ENCODE measurements around the gene ATG16L2.

Gene ATG16L2

GRCh38 chr11:72814286-72815109, at the start of gene ATG16L2:
TSS of gene ATG16L2 (plus strand) at chr11:72814411. CDS start at chr11:72814446, 35 bp downstream.
- no peak for TF ChIP-seq EZH2phosphoT487 (conservative IDR thresholded peaks at IDR 0.05; ENCODE audit: low read length)
- no peak for TF ChIP-seq CTCF (IDR thresholded peaks at IDR 0.05; ENCODE audit: insufficient read depth, low read length, poor library complexity, severe bottlenecking)

GRCh38 chr11:72764503-72764902, 49.7 kb upstream of the ATG16L2 start:
- no peak overlapping the region for H2AFZ ChIP-seq (ENCODE audit: low read depth, low read length, severe bottlenecking)
- no peaks in the 10 kb centered on the region for H3K9me2 ChIP-seq (replicated peaks; ENCODE audit: insufficient read depth, low read length)
- H3K4me2 ChIP-seq (ENCODE audit: low read depth, low read length, poor library complexity, severe bottlenecking), result no peak overlapping the region
- no peak for TF ChIP-seq EZH2phosphoT487 (conservative IDR thresholded peaks at IDR 0.05; ENCODE audit: low read length)
- no peak for TF ChIP-seq CTCF (IDR thresholded peaks at IDR 0.05; ENCODE audit: insufficient read depth, low read length, poor library complexity, severe bottlenecking)
- H3F3A ChIP-seq (ENCODE audit: insufficient read depth), result no peaks in the 10 kb centered on the region
- no peaks in the 10 kb centered on the region for H3K36me3 ChIP-seq (ENCODE audit: low read length)
- H3K9me3 ChIP-seq (ENCODE audit: insufficient read depth, low read length), result no peaks in the 10 kb centered on the region
- no peak overlapping the region for H3K4me3 ChIP-seq (ENCODE audit: insufficient read depth, low read length, poor library complexity, severe bottlenecking)
- H3K79me2 ChIP-seq (ENCODE audit: insufficient read depth, low read length), result no peaks in the 10 kb centered on the region
- no peaks in the 10 kb centered on the region for H3K27me3 ChIP-seq (ENCODE audit: low read length)
- no peak overlapping the region for H3K9ac ChIP-seq (ENCODE audit: low read length)
- H3K27ac ChIP-seq (ENCODE audit: low read depth, low read length), result no peak overlapping the region
- H4K20me1 ChIP-seq (ENCODE audit: low read depth, low read length), result no peaks in the 10 kb centered on the region

More at GRCh38 chr11:72814286-72815109, at the start of gene ATG16L2:
- no peaks in the 10 kb centered on the region for H3K9me2 ChIP-seq (replicated peaks; ENCODE audit: insufficient read depth, low read length)
- no peaks in the 10 kb centered on the region for H3K36me3 ChIP-seq (ENCODE audit: low read length)
- H3K27ac ChIP-seq (ENCODE audit: low read depth, low read length), result peak within 1 kb of the TSS; percentile 83
- H3K4me3 ChIP-seq (ENCODE audit: insufficient read depth, low read length, poor library complexity, severe bottlenecking), result peak within 1 kb of the TSS; percentile 85
- no peaks in the 10 kb centered on the region for H4K20me1 ChIP-seq (ENCODE audit: low read depth, low read length)
- peak within 1 kb of the TSS; percentile 70 for H2AFZ ChIP-seq (ENCODE audit: low read depth, low read length, severe bottlenecking)
- H3K4me2 ChIP-seq (ENCODE audit: low read depth, low read length, poor library complexity, severe bottlenecking), result peak within 1 kb of the TSS; percentile 89
- H3K27me3 ChIP-seq (ENCODE audit: low read length), result no peaks in the 10 kb centered on the region
- H3K9me3 ChIP-seq (ENCODE audit: insufficient read depth, low read length), result no peaks in the 10 kb centered on the region
- peaks cover 24% of the 10 kb centered on the region for H3K79me2 ChIP-seq (ENCODE audit: insufficient read depth, low read length)
- H3K9ac ChIP-seq (ENCODE audit: low read length), result peak within 1 kb of the TSS; percentile 82
- H3F3A ChIP-seq (ENCODE audit: insufficient read depth), result peaks cover 14% of the 10 kb centered on the region

GRCh38 chr11:72766152-72766902, 47.9 kb upstream of the ATG16L2 start:
- no peaks in the 10 kb centered on the region for H3K27me3 ChIP-seq (ENCODE audit: low read length)
- no peaks in the 10 kb centered on the region for H4K20me1 ChIP-seq (ENCODE audit: low read depth, low read length)
- no peaks in the 10 kb centered on the region for H3F3A ChIP-seq (ENCODE audit: insufficient read depth)
- no peaks in the 10 kb centered on the region for H3K9me3 ChIP-seq (ENCODE audit: insufficient read depth, low read length)
- H3K79me2 ChIP-seq (ENCODE audit: insufficient read depth, low read length), result no peaks in the 10 kb centered on the region
- no peak for TF ChIP-seq EZH2phosphoT487 (conservative IDR thresholded peaks at IDR 0.05; ENCODE audit: low read length)
- TF ChIP-seq CTCF (IDR thresholded peaks at IDR 0.05; ENCODE audit: insufficient read depth, low read length, poor library complexity, severe bottlenecking), result no peak
- H3K4me2 ChIP-seq (ENCODE audit: low read depth, low read length, poor library complexity, severe bottlenecking), result no peak overlapping the region
- no peak overlapping the region for H2AFZ ChIP-seq (ENCODE audit: low read depth, low read length, severe bottlenecking)
- H3K36me3 ChIP-seq (ENCODE audit: low read length), result no peaks in the 10 kb centered on the region
- H3K4me3 ChIP-seq (ENCODE audit: insufficient read depth, low read length, poor library complexity, severe bottlenecking), result no peak overlapping the region
- no peak overlapping the region for H3K9ac ChIP-seq (ENCODE audit: low read length)
- no peak overlapping the region for H3K27ac ChIP-seq (ENCODE audit: low read depth, low read length)
- no peaks in the 10 kb centered on the region for H3K9me2 ChIP-seq (replicated peaks; ENCODE audit: insufficient read depth, low read length)
